Right lobe of liver (tissue), 4 donors: ENCODE measurements around the gene SBSN.

Experiments
- POLR2A ChIP-seq: fragments of 450-650 bp; IDR thresholded peaks from one replicate; pipeline ENCODE4 v1.6.1; 2017; ENCODE audit warnings: antibody characterized with exemption, mild to moderate bottlenecking
- TF ChIP-seq, protein P1 (sequence below), 4 donors: fragments of 200-600 bp in 3 of 4; fragments of 450-650 bp in 1 of 4; IDR thresholded peaks; one replicate each; pipeline versions ENCODE4 v1.5.1 to v1.8.0; 2016 to 2022; ENCODE audit warnings: antibody characterized with exemption in 4 of 4, mild to moderate bottlenecking in 2 of 4
- donor health status: DM: no; HTN: no; CAD: no.
- donor health status: DM: no; HTN: no; CAD: no.
- donor health status: DM: no; HTN: yes; CAD: no.

DNA sequence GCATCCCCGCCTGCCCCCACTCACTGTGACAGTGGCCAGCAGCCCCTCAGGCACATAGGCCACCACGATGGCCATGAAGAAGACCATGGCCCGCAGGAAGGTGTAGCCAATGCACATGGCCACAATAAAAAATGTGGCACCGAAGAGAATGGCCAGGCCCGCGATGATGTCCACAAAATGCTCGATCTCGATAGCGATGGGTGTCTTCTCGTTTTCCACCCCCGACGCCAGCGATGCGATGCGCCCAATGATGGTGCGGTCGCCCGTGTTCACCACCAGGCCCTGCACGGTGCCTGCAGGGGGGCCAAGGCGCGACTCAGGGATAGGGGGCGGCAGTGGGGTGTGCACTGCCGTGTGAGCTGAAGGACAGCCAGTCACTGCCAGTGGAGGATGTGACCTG is 31.7 kb upstream of the SBSN start:
- TF ChIP-seq, protein P1, sequence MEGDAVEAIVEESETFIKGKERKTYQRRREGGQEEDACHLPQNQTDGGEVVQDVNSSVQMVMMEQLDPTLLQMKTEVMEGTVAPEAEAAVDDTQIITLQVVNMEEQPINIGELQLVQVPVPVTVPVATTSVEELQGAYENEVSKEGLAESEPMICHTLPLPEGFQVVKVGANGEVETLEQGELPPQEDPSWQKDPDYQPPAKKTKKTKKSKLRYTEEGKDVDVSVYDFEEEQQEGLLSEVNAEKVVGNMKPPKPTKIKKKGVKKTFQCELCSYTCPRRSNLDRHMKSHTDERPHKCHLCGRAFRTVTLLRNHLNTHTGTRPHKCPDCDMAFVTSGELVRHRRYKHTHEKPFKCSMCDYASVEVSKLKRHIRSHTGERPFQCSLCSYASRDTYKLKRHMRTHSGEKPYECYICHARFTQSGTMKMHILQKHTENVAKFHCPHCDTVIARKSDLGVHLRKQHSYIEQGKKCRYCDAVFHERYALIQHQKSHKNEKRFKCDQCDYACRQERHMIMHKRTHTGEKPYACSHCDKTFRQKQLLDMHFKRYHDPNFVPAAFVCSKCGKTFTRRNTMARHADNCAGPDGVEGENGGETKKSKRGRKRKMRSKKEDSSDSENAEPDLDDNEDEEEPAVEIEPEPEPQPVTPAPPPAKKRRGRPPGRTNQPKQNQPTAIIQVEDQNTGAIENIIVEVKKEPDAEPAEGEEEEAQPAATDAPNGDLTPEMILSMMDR (IDR thresholded peaks at IDR 0.05): no peak
- no peak for TF ChIP-seq POLR2A
